ENCODE measurements around the gene U2AF2.

Gene U2AF2

GRCh38 chr19:55651236-55651635 is 3.6 kb upstream of the U2AF2 start:
- H3K9ac ChIP-seq (ENCODE audit: low read length): no peak overlapping the region
- H3K9me3 ChIP-seq (ENCODE audit: insufficient read depth, low read length): no peaks in the 10 kb centered on the region
- H3K27me3 ChIP-seq (ENCODE audit: low read depth, low read length): no peaks in the 10 kb centered on the region
- H2AFZ ChIP-seq (ENCODE audit: low read depth, low read length): no peak overlapping the region
- H3K4me3 ChIP-seq (ENCODE audit: low read length): no peak overlapping the region
- H3K4me2 ChIP-seq (ENCODE audit: low read length): no peak overlapping the region
- no peak overlapping the region for H3K27ac ChIP-seq (ENCODE audit: low read length)
- peaks cover 30% of the 10 kb centered on the region for H3K79me2 ChIP-seq (ENCODE audit: low read length)
- H3K4me1 ChIP-seq (ENCODE audit: low read length): peaks cover 20% of the 10 kb centered on the region
- no peaks in the 10 kb centered on the region for H4K20me1 ChIP-seq (ENCODE audit: insufficient read depth, low read length)
- peaks cover 7% of the 10 kb centered on the region for H3K36me3 ChIP-seq (replicated peaks; ENCODE audit: low read depth, low read length)
- TF ChIP-seq CTCF (IDR thresholded peaks at IDR 0.05; ENCODE audit: low read depth, low read length): no peak
- TF ChIP-seq EZH2phosphoT487 (IDR thresholded peaks at IDR 0.05; ENCODE audit: low read depth): no peak

- H3K4me1 ChIP-seq (ENCODE audit: low read length): peaks cover 17% of the 10 kb centered on the region
- H3K9me3 ChIP-seq (ENCODE audit: insufficient read depth, low read length): no peaks in the 10 kb centered on the region
- no peak overlapping the region for H3K27ac ChIP-seq (ENCODE audit: low read length)
- peaks cover 12% of the 10 kb centered on the region for H4K20me1 ChIP-seq (ENCODE audit: insufficient read depth, low read length)
- peaks cover 34% of the 10 kb centered on the region for H3K79me2 ChIP-seq (ENCODE audit: low read length)
- H3K4me2 ChIP-seq (ENCODE audit: low read length): peak overlapping the region; percentile 76
- no peak overlapping the region for H2AFZ ChIP-seq (ENCODE audit: low read depth, low read length)
- H3K27me3 ChIP-seq (ENCODE audit: low read depth, low read length): no peaks in the 10 kb centered on the region
- H3K9ac ChIP-seq (ENCODE audit: low read length): no peak overlapping the region
- peaks cover 20% of the 10 kb centered on the region for H3K36me3 ChIP-seq (replicated peaks; ENCODE audit: low read depth, low read length)
- no peak for TF ChIP-seq EZH2phosphoT487 (IDR thresholded peaks at IDR 0.05; ENCODE audit: low read depth)
- no peak for TF ChIP-seq CTCF (IDR thresholded peaks at IDR 0.05; ENCODE audit: low read depth, low read length)
- H3K4me3 ChIP-seq (ENCODE audit: low read length): 0 out of 2 replicates have a peak overlapping the region, but pooled peaks have one; percentile 80
Measured at GRCh38 chr19:55652311-55653128, 2.3 kb upstream of the U2AF2 start.

- Histone ChIP-seq H3K4me2 (ENCODE audit: low read length) (peak overlapping the region; percentile 76), H3K27me3 (ENCODE audit: low read depth, low read length) (no peaks in the 10 kb centered on the region), H3K27ac (ENCODE audit: low read length) (peak overlapping the region; percentile 90), H3K9ac (ENCODE audit: low read length) (peak overlapping the region; percentile 96), H3K79me2 (ENCODE audit: low read length) (peaks cover 39% of the 10 kb centered on the region), H3K36me3 (replicated peaks; ENCODE audit: low read depth, low read length) (peaks cover 29% of the 10 kb centered on the region), H3K4me1 (ENCODE audit: low read length) (peaks cover 24% of the 10 kb centered on the region), H3K9me3 (ENCODE audit: insufficient read depth, low read length) (no peaks in the 10 kb centered on the region), H2AFZ (ENCODE audit: low read depth, low read length) (peak overlapping the region; percentile 54; the same call in 1 of the 2 replicates), H4K20me1 (ENCODE audit: insufficient read depth, low read length) (peaks cover 24% of the 10 kb centered on the region), H3K4me3 (ENCODE audit: low read length) (peak overlapping the region; percentile 80)
- TF ChIP-seq CTCF (IDR thresholded peaks at IDR 0.05; ENCODE audit: low read depth, low read length) (peak; percentile 99), EZH2phosphoT487 (IDR thresholded peaks at IDR 0.05; ENCODE audit: low read depth) (no peak)
Measured at GRCh38 chr19:55653651-55654322, 1.0 kb upstream of the U2AF2 start.

GRCh38 chr19:55654323-55654867 is 440 bp upstream of the U2AF2 start:
- Histone ChIP-seq H3K4me2 (ENCODE audit: low read length) (peak overlapping the region; percentile 76), H2AFZ (ENCODE audit: low read depth, low read length) (peak overlapping the region; percentile 54; the same call in 1 of the 2 replicates), H3K9ac (ENCODE audit: low read length) (peak overlapping the region; percentile 96), H3K4me1 (ENCODE audit: low read length) (peaks cover 26% of the 10 kb centered on the region), H3K36me3 (replicated peaks; ENCODE audit: low read depth, low read length) (peaks cover 35% of the 10 kb centered on the region), H3K79me2 (ENCODE audit: low read length) (peaks cover 42% of the 10 kb centered on the region), H4K20me1 (ENCODE audit: insufficient read depth, low read length) (peaks cover 31% of the 10 kb centered on the region), H3K9me3 (ENCODE audit: insufficient read depth, low read length) (no peaks in the 10 kb centered on the region), H3K27ac (ENCODE audit: low read length) (peak overlapping the region; percentile 90), H3K27me3 (ENCODE audit: low read depth, low read length) (no peaks in the 10 kb centered on the region), H3K4me3 (ENCODE audit: low read length) (peak overlapping the region; percentile 80)
- TF ChIP-seq CTCF (IDR thresholded peaks at IDR 0.05; ENCODE audit: low read depth, low read length): no peak
- no peak for TF ChIP-seq EZH2phosphoT487 (IDR thresholded peaks at IDR 0.05; ENCODE audit: low read depth)

All from OCI-LY3 (cell line).